Urinary bladder (tissue), 4 donors: Measurements from ENCODE around the gene GAREM1. TPM values are rescaled to one million over a fixed set of nuclear protein-coding genes. Genes with fewer than 3 reads are reported as not detected.
"Not testable (repeated sequence)": the region's sequence is repeated elsewhere in the genome, so short reads cannot be mapped to it uniquely, and the experiment has no call there.

Experiments used
- DNase-seq: peaks from one replicate; pipeline ENCODE4 v3.0.0-alpha.2; 2015; ENCODE audit errors: extremely low spot score
- H3K27ac ChIP-seq: one replicate; pipeline ENCODE4 v1.5.1; 2013; ENCODE audit warnings: low read depth, mild to moderate bottlenecking, moderate library complexity
- H3K36me3 ChIP-seq: one replicate; pipeline ENCODE4 v1.6.1; 2013; ENCODE audit warnings: mild to moderate bottlenecking, moderate library complexity; ENCODE audit not compliant: insufficient read depth
- H3K4me1 ChIP-seq: one replicate; pipeline ENCODE4 v1.6.1; 2013; ENCODE audit warnings: mild to moderate bottlenecking, moderate library complexity; ENCODE audit not compliant: insufficient read depth
- H3K4me3 ChIP-seq: one replicate; pipeline ENCODE4 v1.5.1; 2013; ENCODE audit warnings: low read depth, low read length
- WGBS: extraction: QIAGEN DNeasy Blood & Tissue Kit; methylation state at CpG from one replicate; pipeline ENCODE4 v1.1.7; 2013; 5-methylcytosine and 5-hydroxymethylcytosine counted together
- polyA plus RNA-seq: library from polyadenylated mRNA; stranded (reverse); fragments of 200-250 nt; gene quantifications from one replicate; pipeline ENCODE4 v1.2.3, GENCODE V29; 2013
- total RNA-seq: library from RNA; depleted of rRNA; stranded (reverse); fragments of >200 nt; gene quantifications from one replicate; pipeline ENCODE4 v1.2.3, GENCODE V29; 2014
- donor health status: healthy with polysubstance abuse.
- donor health status: healthy.

The GAREM1 gene
- total and polyA plus RNA-seq, 2 donors, result 3.8 to 15.9 TPM

DNA sequence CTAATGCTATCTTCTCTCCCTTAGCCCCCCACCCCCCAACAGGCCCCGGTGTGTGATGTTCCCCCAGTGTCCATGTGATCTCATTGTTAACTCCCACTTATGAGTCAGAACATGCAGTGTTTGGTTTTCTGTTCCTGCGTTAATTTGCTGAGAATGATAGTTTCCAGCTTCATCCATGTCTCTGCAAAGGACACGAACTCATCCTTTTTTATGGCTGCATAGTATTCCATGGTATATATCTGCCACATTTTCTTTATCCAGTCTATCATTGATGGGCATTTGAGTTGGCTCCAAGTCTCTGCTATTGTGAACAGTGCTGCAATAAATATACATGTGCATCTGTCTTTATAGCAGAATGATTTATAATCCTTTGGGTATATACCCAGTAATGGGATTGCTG, 179.1 kb downstream of the GAREM1 start:
- 92% methylated on average over 3 of the region's 3 CpGs for WGBS
- H3K27ac ChIP-seq, DNase-seq, H3K4me1 ChIP-seq, H3K4me3 ChIP-seq, H3K36me3 ChIP-seq: not testable (repeated sequence)

- Histone ChIP-seq H3K27ac (no peak overlapping the region), H3K4me3 (no peak overlapping the region), H3K36me3 (no peaks in the 10 kb centered on the region), H3K4me1 (no peaks in the 10 kb centered on the region)
- no peak for DNase-seq
- WGBS, result 77% methylated on average over 2 of the region's 2 CpGs
Observed at GRCh38 chr18:32290810-32291209, 179.9 kb downstream of the GAREM1 start.

- Histone ChIP-seq H3K36me3 (no peaks in the 10 kb centered on the region), H3K27ac (no peak overlapping the region), H3K4me1 (no peaks in the 10 kb centered on the region), H3K4me3 (no peak overlapping the region)
- WGBS, result 32% methylated on average over 1 of the region's 1 CpG
- DNase-seq, result no peak
Observed at GRCh38 chr18:32289483-32290075, 181.1 kb downstream of the GAREM1 start.

DNA sequence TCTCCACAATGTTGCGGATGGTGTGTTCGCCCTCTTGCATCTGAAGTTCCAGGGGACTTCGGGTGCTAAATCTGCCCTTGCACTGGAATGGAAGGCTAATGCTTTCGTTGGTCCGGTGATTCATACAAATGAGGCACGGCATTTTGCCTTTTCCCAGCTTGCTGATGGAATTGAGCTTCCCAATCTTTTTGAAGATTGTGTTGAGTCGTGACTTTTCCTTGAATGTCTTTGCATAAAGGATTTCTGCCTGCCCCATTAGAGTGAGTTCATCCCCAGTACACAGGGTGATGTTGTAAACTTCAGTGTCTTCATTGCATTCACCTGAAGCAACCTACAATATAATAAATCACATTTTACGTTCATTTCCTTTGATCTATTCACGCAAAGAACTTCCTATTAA, 182.8 kb downstream of the GAREM1 start:
- Histone ChIP-seq H3K4me3 (no peak overlapping the region), H3K36me3 (no peaks in the 10 kb centered on the region), H3K27ac (no peak overlapping the region), H3K4me1 (no peaks in the 10 kb centered on the region)
- 94% methylated on average over 9 of the region's 9 CpGs for WGBS
- no peak for DNase-seq

- Histone ChIP-seq H3K4me1 (no peaks in the 10 kb centered on the region), H3K4me3 (no peak overlapping the region), H3K36me3 (no peaks in the 10 kb centered on the region), H3K27ac (no peak overlapping the region)
- WGBS, result 92% methylated on average over 16 of the region's 16 CpGs
- DNase-seq, result no peak
Observed at GRCh38 chr18:32287249-32287648, 183.4 kb downstream of the GAREM1 start.

GRCh38 chr18:32286749-32287148, 183.9 kb downstream of the GAREM1 start:
- WGBS, result 84% methylated on average over 5 of the region's 5 CpGs
- no peak overlapping the region for H3K4me3 ChIP-seq

DNA sequence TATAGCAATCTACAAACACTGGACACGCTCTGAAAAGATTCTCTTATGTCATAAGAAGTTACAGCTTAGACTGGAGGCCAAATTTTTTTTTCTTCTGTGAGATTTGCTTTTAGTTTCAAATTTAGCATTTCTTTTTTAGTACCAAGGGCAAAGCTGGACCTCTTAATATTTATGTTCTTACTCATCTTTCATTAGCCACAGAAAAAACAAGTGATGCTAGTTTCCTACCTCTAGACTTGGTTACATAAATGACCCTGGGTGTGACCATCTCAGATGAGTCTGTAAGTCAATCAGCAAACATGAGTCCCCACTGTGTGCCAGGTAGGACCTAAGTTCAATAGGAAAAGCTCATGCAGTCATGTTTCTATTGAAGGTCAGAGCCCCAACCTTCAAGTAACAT, 186.4 kb downstream of the GAREM1 start:
- no peaks in the 10 kb centered on the region for H3K36me3 ChIP-seq
- H3K27ac ChIP-seq, result no peak overlapping the region
- no peaks in the 10 kb centered on the region for H3K4me1 ChIP-seq
- H3K4me3 ChIP-seq, result no peak overlapping the region
- no peak for DNase-seq
- WGBS, result 63% methylated on average over 1 of the region's 1 CpG

More at GRCh38 chr18:32286749-32287148, 183.9 kb downstream of the GAREM1 start:
- Histone ChIP-seq H3K36me3 (no peaks in the 10 kb centered on the region), H3K4me1 (no peaks in the 10 kb centered on the region), H3K27ac (no peak overlapping the region)
- DNase-seq, result no peak

- H3K36me3 ChIP-seq, result no peaks in the 10 kb centered on the region
- no peak overlapping the region for H3K4me3 ChIP-seq
- 71% methylated on average over 4 of the region's 4 CpGs for WGBS
- H3K27ac ChIP-seq, result no peak overlapping the region
- no peaks in the 10 kb centered on the region for H3K4me1 ChIP-seq
- no peak for DNase-seq
Observed at GRCh38 chr18:32280911-32281310, 189.8 kb downstream of the GAREM1 start.

GRCh38 chr18:32280188-32280783, 190.4 kb downstream of the GAREM1 start:
- Histone ChIP-seq H3K27ac (no peak overlapping the region), H3K36me3 (no peaks in the 10 kb centered on the region), H3K4me3 (no peak overlapping the region), H3K4me1 (no peaks in the 10 kb centered on the region)
- no peak for DNase-seq
- WGBS, result 77% methylated on average over 4 of the region's 4 CpGs

GRCh38 chr18:32278177-32278799, 192.4 kb downstream of the GAREM1 start:
- Histone ChIP-seq H3K4me1 (no peaks in the 10 kb centered on the region), H3K4me3 (no peak overlapping the region), H3K27ac (no peak overlapping the region), H3K36me3 (no peaks in the 10 kb centered on the region)
- 78% methylated on average over 4 of the region's 4 CpGs for WGBS
- no peak for DNase-seq

GRCh38 chr18:32277549-32277948, 193.1 kb downstream of the GAREM1 start:
- no peaks in the 10 kb centered on the region for H3K4me1 ChIP-seq
- no peaks in the 10 kb centered on the region for H3K36me3 ChIP-seq
- H3K4me3 ChIP-seq, result no peak overlapping the region
- 58% methylated on average over 2 of the region's 2 CpGs for WGBS
- no peak for DNase-seq
- no peak overlapping the region for H3K27ac ChIP-seq

DNA sequence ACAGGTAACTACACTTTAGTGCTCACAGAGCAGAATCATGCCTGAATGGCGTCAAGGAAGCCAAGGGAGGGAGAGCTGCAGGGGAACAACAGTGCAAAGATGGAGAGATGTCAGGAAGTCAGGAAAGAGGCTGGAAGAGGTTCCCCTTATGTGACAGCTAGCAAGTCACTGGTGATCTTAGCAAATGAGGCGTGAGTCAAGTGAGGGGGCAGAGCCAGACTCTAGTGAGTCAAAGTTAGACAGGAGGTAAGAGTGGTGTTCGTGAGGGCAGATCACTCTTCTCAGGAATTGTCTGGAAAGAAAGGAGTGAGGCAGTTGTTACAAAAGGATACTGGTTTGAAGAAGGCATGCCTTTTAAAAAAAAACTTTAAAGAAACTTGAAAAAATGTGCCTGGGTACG, 193.8 kb downstream of the GAREM1 start:
- 97% methylated on average over 4 of the region's 4 CpGs for WGBS
- no peaks in the 10 kb centered on the region for H3K36me3 ChIP-seq
- no peak for DNase-seq
- H3K27ac ChIP-seq, result no peak overlapping the region
- H3K4me1 ChIP-seq, result no peaks in the 10 kb centered on the region
- H3K4me3 ChIP-seq, result no peak overlapping the region

DNA sequence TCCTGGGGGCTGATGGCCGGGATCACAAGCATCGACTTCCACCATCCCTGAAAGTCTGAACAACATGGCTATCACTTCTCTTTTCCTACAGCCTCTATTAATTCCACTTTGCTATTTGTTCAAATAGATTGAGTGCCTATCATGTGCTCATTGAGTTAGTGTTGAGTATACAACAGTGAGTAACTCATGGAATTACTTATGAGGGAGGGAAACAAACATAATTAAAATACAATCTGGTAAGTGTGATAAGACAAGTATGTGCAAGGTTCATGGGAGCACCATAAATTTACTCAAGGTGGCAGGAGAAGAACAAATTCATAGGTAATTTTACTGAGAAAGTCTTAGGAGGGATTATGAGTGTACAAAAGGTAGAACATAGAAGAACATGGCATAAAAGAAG, 194.4 kb downstream of the GAREM1 start:
- 98% methylated on average over 2 of the region's 2 CpGs for WGBS
- no peak overlapping the region for H3K27ac ChIP-seq
- no peak for DNase-seq

GRCh38 chr18:32275221-32275620, 195.5 kb downstream of the GAREM1 start:
- Histone ChIP-seq H3K4me3 (no peak overlapping the region), H3K27ac (no peak overlapping the region), H3K4me1 (no peaks in the 10 kb centered on the region), H3K36me3 (no peaks in the 10 kb centered on the region)
- 97% methylated on average over 8 of the region's 8 CpGs for WGBS
- no peak for DNase-seq

More for the DNA sequence above, 194.4 kb downstream of the GAREM1 start:
- no peaks in the 10 kb centered on the region for H3K4me1 ChIP-seq
- no peaks in the 10 kb centered on the region for H3K36me3 ChIP-seq
- H3K4me3 ChIP-seq, result no peak overlapping the region
